ENCODE results near the gene TRMO. TPM values are rescaled to one million over a fixed set of nuclear protein-coding genes. Genes with fewer than 3 reads are reported as not detected.
A peak's percentile ranks its signal among the peaks of the same experiment; 100 is the strongest.

TRMO gene
- total and polyA plus RNA-seq, 8 donors: 5.1 to 9.4 (median 6.5) TPM

- Histone ChIP-seq H3K36me3 (no peaks in the 10 kb centered on the region), H3K4me3 (no peak overlapping the region), H3K27ac (no peak overlapping the region), H3K9me3 (no peaks in the 10 kb centered on the region), H3K27me3 (peaks cover 0 to 5% (median 0%) of the 10 kb centered on the region in 4 donors), H3K4me1 (peaks cover 5 to 12% (median 12%) of the 10 kb centered on the region in 3 donors)
- intact Hi-C loops (cut with DNase I): loop anchor here in 1 of 3 donors (5.0 to 10.0 kb wide), 2 partner anchors 110 to 338 kb away; no protein-coding TSS in a partner anchor
- no peak for ATAC-seq
- DNase-seq: no peak
- 43 to 47% methylated on average over 4 of the region's 4 CpGs for WGBS, 2 donors
- no peak for FAIRE-seq
- no peak for TF ChIP-seq CTCF (IDR thresholded peaks at IDR 0.05)
Observed at GRCh38 chr9:97924386-97924785, 2.1 kb upstream of the TRMO start.

GRCh38 chr9:97923529-97924108 is 1.3 kb upstream of the TRMO start:
- H3K9me3 ChIP-seq: no peaks in the 10 kb centered on the region
- H3K27me3 ChIP-seq: peaks cover 0 to 5% (median 0%) of the 10 kb centered on the region in 4 donors
- FAIRE-seq (peak; percentile 76), DNase-seq (peak in 5 of 6 donors; percentile 57 to 80 (median 74)), ATAC-seq (peak; percentile 44 to 67 (median 66))
- peaks cover 5 to 12% (median 12%) of the 10 kb centered on the region in 3 donors for H3K4me1 ChIP-seq
- 0 to 1% methylated on average over 8 of the region's 8 CpGs for WGBS, 2 donors
- peak; percentile 40 to 67 (median 60) for TF ChIP-seq CTCF (IDR thresholded peaks at IDR 0.05)
- intact Hi-C loops (cut with DNase I): loop anchor here in 1 of 3 donors (5.0 to 10.0 kb wide), 2 partner anchors 111 to 339 kb away; no protein-coding TSS in a partner anchor
- H3K4me3 ChIP-seq: peak overlapping the region in 2 of 4 donors; percentile 56 to 61
- no peaks in the 10 kb centered on the region for H3K36me3 ChIP-seq
- peak overlapping the region in 2 of 4 donors; percentile 99 to 100 for H3K27ac ChIP-seq

- H3K9me3 ChIP-seq: no peaks in the 10 kb centered on the region
- H3K36me3 ChIP-seq: no peaks in the 10 kb centered on the region
- no peaks in the 10 kb centered on the region for H3K27me3 ChIP-seq
- H3K4me3 ChIP-seq: no peak overlapping the region
- DNase-seq (no peak), ATAC-seq (no peak), FAIRE-seq (no peak)
- H3K4me1 ChIP-seq: peaks cover 5 to 12% (median 12%) of the 10 kb centered on the region in 3 donors
- H3K27ac ChIP-seq: no peak overlapping the region
- intact Hi-C loops (cut with DNase I): no loop called here
- no peak for TF ChIP-seq CTCF (IDR thresholded peaks at IDR 0.05)
Observed at GRCh38 chr9:97919217-97919813, 3.0 kb downstream of the TRMO start.

- H3K27ac ChIP-seq: no peak overlapping the region
- FAIRE-seq (no peak), DNase-seq (no peak), ATAC-seq (no peak)
- peaks cover 5 to 12% (median 12%) of the 10 kb centered on the region in 3 donors for H3K4me1 ChIP-seq
- no peaks in the 10 kb centered on the region for H3K27me3 ChIP-seq
- H3K36me3 ChIP-seq: peaks cover 0 to 3% (median 0%) of the 10 kb centered on the region in 3 donors
- no peak for TF ChIP-seq CTCF (IDR thresholded peaks at IDR 0.05)
- WGBS, 2 donors: 83 to 88% methylated on average over 4 of the region's 4 CpGs
- no peak overlapping the region for H3K4me3 ChIP-seq
- no peaks in the 10 kb centered on the region for H3K9me3 ChIP-seq
- intact Hi-C loops (cut with DNase I): no loop called here
Observed at GRCh38 chr9:97918611-97919010, 3.7 kb downstream of the TRMO start.

GRCh38 chr9:97911970-97912369 is 10.3 kb downstream of the TRMO start:
- peaks cover 0 to 57% (median 4%) of the 10 kb centered on the region in 3 donors for H3K36me3 ChIP-seq
- TF ChIP-seq CTCF (IDR thresholded peaks at IDR 0.05): no peak
- no peak for ATAC-seq
- intact Hi-C loops (cut with DNase I): no loop called here
- H3K27me3 ChIP-seq: no peaks in the 10 kb centered on the region
- WGBS, 2 donors: 53 to 66% methylated on average over 1 of the region's 1 CpG
- no peaks in the 10 kb centered on the region for H3K4me1 ChIP-seq
- H3K4me3 ChIP-seq: no peak overlapping the region
- DNase-seq: no peak
- H3K27ac ChIP-seq: no peak overlapping the region
- H3K9me3 ChIP-seq: no peaks in the 10 kb centered on the region
- no peak for FAIRE-seq
